Heart left ventricle (tissue), 16 donors: ENCODE measurements around the gene ABCC1. TPM values are rescaled to one million over a fixed set of nuclear protein-coding genes. Genes with fewer than 3 reads are reported as not detected.

Experiments
- ATAC-seq, 4 donors: fragments of 200-7000 bp; cut with Tn5 transposase; one replicate each; pipeline ENCODE4 v1.9.1; 2020 to 2022; ENCODE audit warnings: moderate library complexity in 4 of 4, mild to moderate bottlenecking in 3 of 4, moderate number of reproducible peaks in 1 of 4
- DNase-seq, 5 donors: peaks; one replicate each; pipeline ENCODE4 v3.0.0-alpha.2; 2020
- H3K27ac ChIP-seq, 12 donors: fragments of 200-600 bp; sonication (generic) in 4 of 12; one replicate each; pipeline versions ENCODE4 v1.5.0 to v1.8.0; 2016 to 2022; ENCODE audit warnings: mild to moderate bottlenecking in 2 of 12
- H3K27me3 ChIP-seq, 9 donors: fragments of 200-600 bp; sonication (generic) in 2 of 9; one replicate each; pipeline versions ENCODE4 v1.5.1 to v1.8.0; 2016 to 2022; ENCODE audit warnings: mild to moderate bottlenecking in 3 of 9
- H3K36me3 ChIP-seq, 9 donors: fragments of 200-600 bp; sonication (generic) in 2 of 9; one replicate each; pipeline versions ENCODE4 v1.5.0 to v1.8.0; 2018 to 2022; ENCODE audit warnings: mild to moderate bottlenecking in 2 of 9
- H3K4me1 ChIP-seq, 12 donors: fragments of 200-600 bp; sonication (generic) in 4 of 12; one replicate each; pipeline versions ENCODE4 v1.5.0 to v1.8.0; 2016 to 2022; ENCODE audit warnings: mild to moderate bottlenecking in 3 of 12
- H3K4me3 ChIP-seq, 12 donors: fragments of 200-600 bp; sonication (generic) in 4 of 12; one replicate each; pipeline versions ENCODE4 v1.5.0 to v1.8.0; 2017 to 2022; ENCODE audit warnings: mild to moderate bottlenecking in 9 of 12, moderate library complexity in 4 of 12
- H3K9me3 ChIP-seq, 12 donors: fragments of 200-600 bp; sonication (generic) in 4 of 12; one replicate each; pipeline versions ENCODE4 v1.5.0 to v1.8.0; 2016 to 2022; ENCODE audit warnings: mild to moderate bottlenecking in 1 of 12
- CTCF ChIP-seq, 12 donors: fragments of 200-600 bp; sonication (generic) in 4 of 12; IDR thresholded peaks; one replicate each; pipeline versions ENCODE4 v1.5.0 to v1.8.0; 2018 to 2022; ENCODE audit warnings: antibody characterized with exemption in 12 of 12, mild to moderate bottlenecking in 5 of 12
- POLR2A ChIP-seq, 2 donors: fragments of 450-650 bp; IDR thresholded peaks; one replicate each; pipeline ENCODE4 v1.6.1; 2017; ENCODE audit warnings: antibody characterized with exemption in 2 of 2, mild to moderate bottlenecking in 2 of 2, moderate library complexity in 2 of 2
- WGBS, 4 donors: extraction: QIAGEN DNeasy Blood & Tissue Kit in 2 of 4; methylation state at CpG; one replicate each; pipeline versions ENCODE4 v1.1.5 to v1.1.7; 2013 to 2018; 5-methylcytosine and 5-hydroxymethylcytosine counted together
- intact Hi-C, 10 donors: fragments of 100-400 bp; cut with DNase I; formaldehyde crosslinking; loops; one replicate each; pipeline versions ENCODE4 v1.11.1 to v1.14.2; 2022
- polyA plus RNA-seq, 2 donors: library from polyadenylated mRNA; stranded (reverse); fragments of 200-250 nt; gene quantifications; one replicate each; pipeline ENCODE4 v1.2.3, GENCODE V29; 2013
- total RNA-seq, 9 donors: library from RNA; depleted of rRNA in 2 of 9; stranded (reverse); fragments of >200 nt in 2 of 9; fragmentation: NEBNext Ultra II Directional in 3 of 9; extraction: Animal tissue kit (Norgen Biotek cat#: 25700) in 3 of 9; gene quantifications; one replicate each; pipeline versions ENCODE4 v1.1.0 to v1.2.4, GENCODE V29; 2016 to 2023
- donor health status: ischemic (EF 13 %, LVEDD 7.1; RV severe dilation, severe dysfunction).
- donor health status: healthy with polysubstance abuse.
- donor health status: DM: no; HTN: yes; CAD: no.
- donor health status: DM: no; HTN: no; CAD: no.
- donor health status: ischemic (EF 25% LVEDD 6.9; RV normal size, moderate dysfunction).
- donor health status: ischemic (EF 25% LVEDD 5.7; RV mildly dilated, moderate dysfunction).
- donor health status: healthy.
- donor health status: DM: yes; HTN: yes; CAD: no.
- donor health status: ischemic (EF 35%, LVEDD 5.7; RV mildly dilated, moderate dysfunction).
- donor health status: nonischemic (EF 11% LVEDD 7.7; RV severe dilation, severe dysfunction).
- donor health status: DM: yes; HTN: yes; CAD: no.
- donor health status: PGD.
- donor health status: ischemic (EF 29% LVEDD 5.4; RV normal size, mild dysfunction).
- donor health status: nonischemic (EF 23%, LVEDD 6.1; RV moderate dilation, normal function).

Gene ABCC1
- total and polyA plus RNA-seq, 11 donors: 8.1 to 28.0 (median 22.4) TPM

GRCh38 chr16:15950161-15950854, 892 bp downstream of the ABCC1 start:
- Histone ChIP-seq H3K4me3 (peak overlapping the region; percentile 67 to 98 (median 86)), H3K27me3 (no peaks in the 10 kb centered on the region), H3K27ac (peak overlapping the region; percentile 15 to 87 (median 79)), H3K36me3 (no peaks in the 10 kb centered on the region), H3K9me3 (no peaks in the 10 kb centered on the region), H3K4me1 (peaks cover 0 to 55% (median 21%) of the 10 kb centered on the region in 12 donors)
- intact Hi-C loops: loop anchor here in 3 of 10 donors (5.0 to 10.0 kb wide), 3 partner anchors 57 to 104 kb away; no protein-coding TSS in a partner anchor
- TF ChIP-seq POLR2A (IDR thresholded peaks at IDR 0.05) (no peak), CTCF (IDR thresholded peaks at IDR 0.05) (no peak)
- WGBS, 4 donors: 4 to 7% (median 5%) methylated on average over 18 of the region's 18 CpGs
- ATAC-seq (peak in 3 of 4 donors; percentile 27 to 36 (median 35)), DNase-seq (peak in 1 of 5 donors; percentile 13)

GRCh38 chr16:15950869-15951268, 1.5 kb downstream of the ABCC1 start:
- intact Hi-C loops: loop anchor here in 3 of 10 donors (5.0 to 10.0 kb wide), 3 partner anchors 56 to 104 kb away; no protein-coding TSS in a partner anchor
- TF ChIP-seq CTCF (IDR thresholded peaks at IDR 0.05) (no peak), POLR2A (IDR thresholded peaks at IDR 0.05) (no peak)
- Histone ChIP-seq H3K4me1 (peaks cover 0 to 60% (median 21%) of the 10 kb centered on the region in 12 donors), H3K27ac (peak overlapping the region in 11 of 12 donors; percentile 15 to 87 (median 78)), H3K9me3 (no peaks in the 10 kb centered on the region), H3K4me3 (peak overlapping the region in 9 of 12 donors; percentile 70 to 98 (median 90)), H3K36me3 (no peaks in the 10 kb centered on the region), H3K27me3 (no peaks in the 10 kb centered on the region)
- no peak for DNase-seq
- no peak for ATAC-seq

GRCh38 chr16:15951852-15952251, 2.4 kb downstream of the ABCC1 start:
- Histone ChIP-seq H3K36me3 (no peaks in the 10 kb centered on the region), H3K4me1 (peaks cover 0 to 63% (median 21%) of the 10 kb centered on the region in 12 donors), H3K27ac (peak overlapping the region in 10 of 12 donors; percentile 7 to 87 (median 39)), H3K9me3 (no peaks in the 10 kb centered on the region), H3K4me3 (peak overlapping the region in 1 of 12 donors; percentile 10), H3K27me3 (no peaks in the 10 kb centered on the region)
- TF ChIP-seq POLR2A (IDR thresholded peaks at IDR 0.05): no peak
- TF ChIP-seq CTCF (IDR thresholded peaks at IDR 0.05): no peak
- ATAC-seq (no peak), DNase-seq (no peak)
- intact Hi-C loops: loop anchor here in 3 of 10 donors (5.0 to 10.0 kb wide), 3 partner anchors 55 to 103 kb away; no protein-coding TSS in a partner anchor
- WGBS, 4 donors: 82 to 83% (median 83%) methylated on average over 8 of the region's 8 CpGs

- H3K27ac ChIP-seq: peak overlapping the region in 10 of 12 donors; percentile 7 to 87 (median 39)
- ATAC-seq (peak in 2 of 4 donors; percentile 31 to 42), DNase-seq (peak in 1 of 5 donors; percentile 25)
- H3K4me3 ChIP-seq: peak overlapping the region in 1 of 12 donors; percentile 10
- H3K9me3 ChIP-seq: no peaks in the 10 kb centered on the region
- intact Hi-C loops: loop anchor here in 3 of 10 donors (5.0 to 10.0 kb wide), 3 partner anchors 55 to 103 kb away; no protein-coding TSS in a partner anchor
- 50 to 58% (median 56%) methylated on average over 5 of the region's 5 CpGs for WGBS, 4 donors
- H3K36me3 ChIP-seq: no peaks in the 10 kb centered on the region
- H3K4me1 ChIP-seq: peaks cover 0 to 65% (median 21%) of the 10 kb centered on the region in 12 donors
- TF ChIP-seq CTCF (IDR thresholded peaks at IDR 0.05): no peak
- TF ChIP-seq POLR2A (IDR thresholded peaks at IDR 0.05): no peak
- no peaks in the 10 kb centered on the region for H3K27me3 ChIP-seq
Measured at GRCh38 chr16:15952265-15952711, 2.9 kb downstream of the ABCC1 start.
